HG02973 (cell line): ENCODE results near the gene ERP44.

Experiments
- ATAC-seq: cut with Tn5 transposase; IDR thresholded peaks from one replicate; pipeline ENCODE4 v1.9.1; 2021; ENCODE audit warnings: moderate library complexity; ENCODE audit not compliant: unreplicated experiment

Gene ERP44

GRCh38 chr9:99955606-99956005 lies 143.2 kb downstream of the ERP44 start:
- no peak for ATAC-seq

- ATAC-seq, result no peak
Measured at GRCh38 chr9:99954819-99955218, 144.0 kb downstream of the ERP44 start.

- no peak for ATAC-seq
Measured at GRCh38 chr9:99953861-99954507, 144.8 kb downstream of the ERP44 start.

GRCh38 chr9:99948896-99949295 lies 149.9 kb downstream of the ERP44 start:
- no peak for ATAC-seq

- ATAC-seq, result no peak
Measured at GRCh38 chr9:99948482-99948881, 150.3 kb downstream of the ERP44 start.

GRCh38 chr9:99947395-99947794 lies 151.4 kb downstream of the ERP44 start:
- ATAC-seq, result no peak

- no peak for ATAC-seq
Measured at GRCh38 chr9:99936947-99937587, 161.7 kb downstream of the ERP44 start.

GRCh38 chr9:99931155-99931840 lies 167.5 kb downstream of the ERP44 start:
- ATAC-seq, result no peak

- no peak for ATAC-seq
Measured at GRCh38 chr9:99929652-99930051, 169.1 kb downstream of the ERP44 start.
